CD4-positive, CD25-positive, alpha-beta regulatory T cell (primary cell): ENCODE measurements around the gene HAND2. TPM values are rescaled to one million over a fixed set of nuclear protein-coding genes. Genes with fewer than 3 reads are reported as not detected.
A peak's percentile ranks its signal among the peaks of the same experiment; 100 is the strongest.

ENCODE experiments used
- ATAC-seq, 2 donors: fragments of 150-1000 bp; cut with Tn5 transposase; one replicate each; pipeline ENCODE4 v1.10.0; 2021; ENCODE audit warnings: low read depth in 2 of 2, moderate number of reproducible peaks in 2 of 2, moderate library complexity in 1 of 2
- DNase-seq, 3 donors: peaks; one replicate each; pipeline versions ENCODE4 v3.0.0 to v3.0.0-alpha.2; 2012 to 2022; ENCODE audit warnings: mixed read lengths in 1 of 3
- H3K27ac ChIP-seq: one replicate; pipeline ENCODE4 v1.7.0; 2013; ENCODE audit warnings: mild to moderate bottlenecking, low read length; ENCODE audit not compliant: insufficient read depth, poor library complexity, severe bottlenecking
- H3K27me3 ChIP-seq: one replicate; pipeline ENCODE4 v1.7.0; 2013; ENCODE audit warnings: low read length; ENCODE audit not compliant: control insufficient read depth, insufficient read depth
- H3K36me3 ChIP-seq: one replicate; pipeline ENCODE4 v1.7.0; 2013; ENCODE audit warnings: mild to moderate bottlenecking, low read length, moderate library complexity; ENCODE audit not compliant: control insufficient read depth, insufficient read depth
- H3K4me1 ChIP-seq: 2 replicates; pipeline ENCODE4 v1.7.0; 2013; ENCODE audit warnings: mild to moderate bottlenecking, low read length; ENCODE audit not compliant: insufficient read depth, control insufficient read depth, poor library complexity, severe bottlenecking
- H3K4me3 ChIP-seq: one replicate; pipeline ENCODE4 v1.7.0; 2013; ENCODE audit warnings: low read depth, mild to moderate bottlenecking, low read length, moderate library complexity
- H3K9me3 ChIP-seq, 2 experiments: 1 replicate in 1 of 2; 2 replicates in 1 of 2; pipeline ENCODE4 v1.7.0; 2013; ENCODE audit warnings: low read length in 2 of 2, mild to moderate bottlenecking in 1 of 2, moderate library complexity in 1 of 2; ENCODE audit not compliant: control insufficient read depth in 2 of 2
- H3K27ac Mint-ChIP-seq, 3 donors: one replicate each; pipeline ENCODE4 v1.8.0; 2020 to 2022; ENCODE audit warnings: mild to moderate bottlenecking in 3 of 3, mixed read lengths in 3 of 3, moderate library complexity in 2 of 3
- H3K27me3 Mint-ChIP-seq: one replicate; pipeline ENCODE4 v1.8.0; 2022; ENCODE audit warnings: mild to moderate bottlenecking, mixed read lengths
- H3K36me3 Mint-ChIP-seq: one replicate; pipeline ENCODE4 v1.8.0; 2020; ENCODE audit warnings: mixed read lengths
- H3K4me1 Mint-ChIP-seq, 4 donors: one replicate each; pipeline ENCODE4 v1.8.0; 2020 to 2022; ENCODE audit warnings: mixed read lengths in 4 of 4, mild to moderate bottlenecking in 1 of 4
- H3K4me3 Mint-ChIP-seq, 4 donors: one replicate each; pipeline ENCODE4 v1.8.0; 2020 to 2022; ENCODE audit warnings: mild to moderate bottlenecking in 4 of 4, mixed read lengths in 4 of 4, moderate library complexity in 3 of 4
- H3K9me3 Mint-ChIP-seq, 7 donors: one replicate each; pipeline ENCODE4 v1.8.0; 2020 to 2022; ENCODE audit warnings: mixed read lengths in 7 of 7, mild to moderate bottlenecking in 3 of 7, moderate library complexity in 2 of 7
- polyA plus RNA-seq, 4 donors: library from polyadenylated mRNA; unstranded; fragments of 300-500 nt; fragmentation: Illumina TruSeq; gene quantifications; one replicate each; pipeline ENCODE4 v1.2.3, GENCODE V29; 2021
- total RNA-seq: library from RNA; stranded (reverse); gene quantifications from one replicate; pipeline ENCODE4 v1.2.3, GENCODE V29; 2022

Gene HAND2
- total and polyA plus RNA-seq, 5 donors from 2014 or later: not detected

DNA sequence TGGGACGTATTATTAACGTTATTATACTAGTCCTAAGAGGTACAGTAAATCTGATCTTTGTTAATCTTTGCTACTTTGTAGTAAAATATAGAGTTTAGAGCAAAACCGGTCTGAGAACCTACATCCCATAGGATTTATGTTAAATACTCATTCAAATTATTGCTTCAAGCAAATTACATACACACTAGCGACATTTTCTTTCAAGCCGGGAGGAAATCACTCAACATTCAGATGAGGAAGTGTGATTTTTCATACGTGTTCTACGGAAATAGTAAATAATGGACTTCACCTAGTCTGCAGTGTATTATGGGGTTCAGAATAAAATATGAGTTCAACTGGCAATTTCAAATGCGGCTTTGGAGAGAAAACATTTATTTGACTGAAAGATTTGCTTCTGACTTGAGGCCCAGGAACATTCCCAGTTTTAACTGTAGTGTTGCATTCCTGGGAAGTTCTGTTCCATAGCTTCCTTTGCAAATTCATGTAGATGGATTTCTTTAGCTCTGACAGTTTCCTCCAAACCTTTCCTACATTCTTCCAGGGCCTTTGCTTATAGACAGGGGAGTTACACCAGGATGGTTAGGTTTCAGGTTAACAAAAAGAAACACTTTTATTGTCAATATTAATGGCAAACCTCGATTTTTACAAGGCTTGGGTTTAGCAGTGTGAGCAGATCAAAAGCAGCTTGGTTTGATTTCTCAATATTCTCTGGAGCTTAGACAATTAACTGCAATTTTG lies 5.3 kb upstream of the HAND2 start:
- Histone ChIP-seq H3K4me1 (peaks cover 18% of the 10 kb centered on the region), H3K9me3 (no peaks in the 10 kb centered on the region), H3K27me3 (peaks cover 77% of the 10 kb centered on the region), H3K36me3 (no peaks in the 10 kb centered on the region), H3K4me3 (no peak overlapping the region), H3K27ac (no peak overlapping the region)
- no peak for ATAC-seq
- H3K36me3 Mint-ChIP-seq: no peaks in the 10 kb centered on the region
- H3K27me3 Mint-ChIP-seq: peaks cover 96% of the 10 kb centered on the region
- H3K9me3 Mint-ChIP-seq: peaks cover 0 to 14% (median 4%) of the 10 kb centered on the region in 7 donors
- H3K4me1 Mint-ChIP-seq: peaks cover 0 to 27% (median 6%) of the 10 kb centered on the region in 4 donors
- DNase-seq: no peak
- no peak overlapping the region for H3K27ac Mint-ChIP-seq
- H3K4me3 Mint-ChIP-seq: no peak overlapping the region

DNA sequence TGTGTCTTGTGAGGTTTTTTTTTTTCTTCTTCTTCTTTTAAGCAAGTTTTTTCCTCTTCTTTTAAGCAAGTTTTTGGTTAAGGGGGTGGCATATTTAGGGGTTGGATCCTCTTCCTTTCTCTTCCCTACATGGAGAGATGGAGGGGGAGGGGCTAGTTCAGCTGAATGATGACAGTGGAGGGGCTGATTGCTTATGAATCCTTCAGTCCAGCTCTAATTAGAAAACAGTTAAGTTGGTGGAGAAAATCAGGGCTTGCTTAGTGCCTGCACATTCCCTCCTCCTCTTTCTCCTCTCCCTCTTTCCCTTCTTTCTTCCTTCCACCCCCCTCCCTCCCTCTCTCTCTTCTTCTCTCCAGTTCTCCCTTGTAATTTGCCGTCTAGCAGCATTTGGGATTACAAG lies 4.4 kb upstream of the HAND2 start:
- ATAC-seq (no peak), DNase-seq (no peak)
- Mint-ChIP-seq H3K9me3 (peaks cover 0 to 14% (median 4%) of the 10 kb centered on the region in 7 donors), H3K4me1 (peaks cover 0 to 32% (median 8%) of the 10 kb centered on the region in 4 donors), H3K4me3 (no peak overlapping the region), H3K27me3 (peaks cover 96% of the 10 kb centered on the region), H3K27ac (peak overlapping the region in 1 of 3 donors; percentile 15), H3K36me3 (no peaks in the 10 kb centered on the region)
- no peaks in the 10 kb centered on the region for H3K9me3 ChIP-seq
- H3K36me3 ChIP-seq: no peaks in the 10 kb centered on the region
- H3K4me3 ChIP-seq: no peak overlapping the region
- no peak overlapping the region for H3K27ac ChIP-seq
- H3K27me3 ChIP-seq: peaks cover 68% of the 10 kb centered on the region
- peaks cover 26% of the 10 kb centered on the region for H3K4me1 ChIP-seq

DNA sequence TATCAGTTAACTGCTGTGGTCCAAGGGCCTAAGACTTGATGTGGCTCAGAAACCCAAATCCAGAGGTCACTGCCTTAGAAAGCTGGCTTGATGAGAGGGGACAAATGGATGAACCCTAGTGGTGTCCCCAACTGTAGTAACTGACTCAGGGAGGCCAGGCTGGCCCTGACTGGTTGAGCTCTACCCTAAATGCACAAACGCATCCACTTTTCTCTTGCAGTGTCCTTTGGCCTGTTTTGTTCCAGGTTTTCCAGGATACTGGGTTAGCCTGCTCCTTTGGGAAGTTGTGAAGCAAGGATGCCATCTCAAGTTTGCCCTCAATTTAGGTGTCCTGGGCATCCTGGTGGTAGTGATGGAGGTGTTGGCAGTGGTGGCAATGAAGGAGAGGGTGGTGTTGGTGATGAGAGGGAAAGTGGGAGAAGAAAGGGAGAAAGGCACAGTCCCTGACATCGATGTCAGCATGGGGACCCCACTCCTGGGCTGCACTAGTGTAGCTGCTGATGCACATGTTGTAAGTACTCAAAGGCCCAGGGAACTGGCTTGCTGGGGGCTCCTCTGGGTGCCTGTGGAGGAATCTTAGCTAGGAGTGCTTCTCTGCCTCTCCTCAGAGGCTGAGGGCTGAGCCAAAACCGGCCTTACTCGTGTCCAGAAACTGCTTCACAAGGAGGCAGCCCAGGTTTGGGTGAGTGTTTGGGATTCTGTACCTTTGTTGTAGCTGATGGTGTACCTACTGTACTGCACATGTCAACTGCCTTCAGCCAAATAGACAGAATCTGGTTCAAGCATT lies 2.9 kb upstream of the HAND2 start:
- Mint-ChIP-seq H3K27ac (no peak overlapping the region), H3K27me3 (peaks cover 94% of the 10 kb centered on the region), H3K9me3 (peaks cover 0 to 18% (median 4%) of the 10 kb centered on the region in 7 donors), H3K36me3 (no peaks in the 10 kb centered on the region), H3K4me1 (peaks cover 0 to 31% (median 5%) of the 10 kb centered on the region in 4 donors), H3K4me3 (no peak overlapping the region)
- no peak overlapping the region for H3K27ac ChIP-seq
- DNase-seq (no peak), ATAC-seq (no peak)
- H3K36me3 ChIP-seq: no peaks in the 10 kb centered on the region
- H3K9me3 ChIP-seq: no peaks in the 10 kb centered on the region
- H3K4me1 ChIP-seq: peaks cover 16% of the 10 kb centered on the region
- H3K27me3 ChIP-seq: peaks cover 64% of the 10 kb centered on the region
- no peak overlapping the region for H3K4me3 ChIP-seq

DNA sequence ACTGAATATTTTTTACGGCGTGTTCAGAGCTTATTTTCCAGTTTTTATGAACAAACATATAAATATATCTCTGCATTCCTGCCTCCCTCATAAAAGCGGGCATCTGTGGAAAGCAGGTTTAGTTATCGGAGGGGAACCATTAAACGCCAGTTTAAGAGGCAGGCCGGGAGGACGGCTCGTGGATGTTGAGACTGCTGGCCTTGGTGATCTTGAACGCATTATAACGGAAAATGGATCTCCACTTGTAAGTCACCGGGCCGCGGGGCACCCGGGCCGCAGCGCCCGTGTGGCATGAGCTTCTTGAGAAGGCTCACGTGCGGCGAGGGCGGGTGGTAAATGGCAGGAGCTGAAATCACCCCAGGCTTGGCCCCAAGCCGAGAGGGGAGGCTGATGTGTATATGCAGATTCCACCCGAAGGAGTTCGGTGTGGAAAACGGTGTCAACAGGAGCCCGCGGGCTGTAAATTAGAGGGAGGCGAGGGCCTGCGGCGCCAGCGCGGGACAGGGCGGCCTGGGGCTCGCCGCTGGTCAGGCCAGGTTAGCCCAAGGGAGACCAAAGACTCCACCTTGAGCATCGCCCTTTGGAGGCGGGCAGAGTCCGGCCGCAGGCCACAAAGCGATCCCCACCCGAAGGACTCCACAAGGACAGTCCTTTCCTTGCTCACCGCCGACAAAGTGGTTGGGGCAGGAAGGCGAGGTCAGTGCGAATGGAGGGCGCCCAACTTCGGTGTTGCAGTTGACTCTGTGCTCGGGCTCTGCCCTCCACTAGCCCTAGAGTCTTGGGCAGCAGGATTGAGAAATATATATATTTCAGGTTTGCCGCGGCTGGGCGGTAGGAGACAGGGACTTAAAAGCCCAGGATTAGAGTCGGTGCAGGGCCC lies 1.3 kb upstream of the HAND2 start:
- Mint-ChIP-seq H3K4me3 (peak overlapping the region in 1 of 4 donors; percentile 31), H3K9me3 (peaks cover 0 to 21% (median 4%) of the 10 kb centered on the region in 7 donors), H3K27ac (peak overlapping the region in 1 of 3 donors; percentile 53), H3K36me3 (no peaks in the 10 kb centered on the region), H3K27me3 (peaks cover 95% of the 10 kb centered on the region), H3K4me1 (peaks cover 0 to 28% (median 5%) of the 10 kb centered on the region in 4 donors)
- H3K9me3 ChIP-seq: no peaks in the 10 kb centered on the region
- no peak overlapping the region for H3K27ac ChIP-seq
- H3K27me3 ChIP-seq: peaks cover 58% of the 10 kb centered on the region
- no peak for DNase-seq
- ATAC-seq: no peak
- peaks cover 14% of the 10 kb centered on the region for H3K4me1 ChIP-seq
- no peak overlapping the region for H3K4me3 ChIP-seq
- no peaks in the 10 kb centered on the region for H3K36me3 ChIP-seq

DNA sequence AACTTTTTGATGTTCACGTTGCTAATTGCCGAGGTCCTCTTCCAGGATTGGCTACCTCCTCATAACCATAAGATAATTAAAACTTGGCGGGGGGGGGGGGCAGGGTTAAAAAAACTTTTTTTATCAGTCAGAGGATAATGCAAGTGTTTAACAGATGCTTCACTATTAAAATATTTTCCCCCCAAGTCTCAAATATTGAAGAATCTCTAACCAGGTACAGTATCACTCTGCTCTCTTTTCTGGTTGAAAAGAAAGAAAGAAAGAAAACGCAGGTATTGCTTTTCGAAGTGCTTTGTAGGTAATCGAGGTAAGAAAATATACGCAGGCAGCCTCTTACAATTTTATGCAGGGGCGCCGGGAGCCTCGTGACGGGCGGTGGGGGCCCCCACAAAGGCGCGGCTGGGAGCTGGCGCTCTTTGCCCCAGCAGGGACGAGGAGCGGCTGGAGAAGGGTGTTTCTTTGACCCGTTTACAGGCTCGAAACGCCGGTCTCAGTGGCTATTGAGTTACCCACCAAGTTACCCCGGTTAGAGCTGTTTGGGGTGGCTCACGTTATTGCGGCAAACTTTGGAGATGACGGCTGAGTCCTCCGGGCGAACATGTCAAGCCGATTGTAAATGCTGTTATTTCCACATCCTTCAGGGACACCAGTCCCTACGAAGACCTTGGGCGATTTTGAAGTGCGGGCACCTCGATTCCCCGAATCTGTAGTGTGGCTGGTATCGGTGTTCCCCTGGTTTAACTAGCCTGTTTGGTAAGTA lies 477 bp upstream of the HAND2 start:
- H3K36me3 Mint-ChIP-seq: no peaks in the 10 kb centered on the region
- peaks cover 0 to 22% (median 3%) of the 10 kb centered on the region in 7 donors for H3K9me3 Mint-ChIP-seq
- peak overlapping the region in 2 of 4 donors; percentile 46 to 67 for H3K4me3 Mint-ChIP-seq
- H3K27me3 Mint-ChIP-seq: peaks cover 95% of the 10 kb centered on the region
- Histone ChIP-seq H3K9me3 (no peaks in the 10 kb centered on the region), H3K27ac (no peak overlapping the region), H3K36me3 (no peaks in the 10 kb centered on the region), H3K4me1 (peaks cover 14% of the 10 kb centered on the region), H3K27me3 (peaks cover 54% of the 10 kb centered on the region), H3K4me3 (no peak overlapping the region)
- ATAC-seq (no peak), DNase-seq (no peak)
- no peak overlapping the region for H3K27ac Mint-ChIP-seq
- H3K4me1 Mint-ChIP-seq: peaks cover 0 to 30% (median 8%) of the 10 kb centered on the region in 4 donors

DNA sequence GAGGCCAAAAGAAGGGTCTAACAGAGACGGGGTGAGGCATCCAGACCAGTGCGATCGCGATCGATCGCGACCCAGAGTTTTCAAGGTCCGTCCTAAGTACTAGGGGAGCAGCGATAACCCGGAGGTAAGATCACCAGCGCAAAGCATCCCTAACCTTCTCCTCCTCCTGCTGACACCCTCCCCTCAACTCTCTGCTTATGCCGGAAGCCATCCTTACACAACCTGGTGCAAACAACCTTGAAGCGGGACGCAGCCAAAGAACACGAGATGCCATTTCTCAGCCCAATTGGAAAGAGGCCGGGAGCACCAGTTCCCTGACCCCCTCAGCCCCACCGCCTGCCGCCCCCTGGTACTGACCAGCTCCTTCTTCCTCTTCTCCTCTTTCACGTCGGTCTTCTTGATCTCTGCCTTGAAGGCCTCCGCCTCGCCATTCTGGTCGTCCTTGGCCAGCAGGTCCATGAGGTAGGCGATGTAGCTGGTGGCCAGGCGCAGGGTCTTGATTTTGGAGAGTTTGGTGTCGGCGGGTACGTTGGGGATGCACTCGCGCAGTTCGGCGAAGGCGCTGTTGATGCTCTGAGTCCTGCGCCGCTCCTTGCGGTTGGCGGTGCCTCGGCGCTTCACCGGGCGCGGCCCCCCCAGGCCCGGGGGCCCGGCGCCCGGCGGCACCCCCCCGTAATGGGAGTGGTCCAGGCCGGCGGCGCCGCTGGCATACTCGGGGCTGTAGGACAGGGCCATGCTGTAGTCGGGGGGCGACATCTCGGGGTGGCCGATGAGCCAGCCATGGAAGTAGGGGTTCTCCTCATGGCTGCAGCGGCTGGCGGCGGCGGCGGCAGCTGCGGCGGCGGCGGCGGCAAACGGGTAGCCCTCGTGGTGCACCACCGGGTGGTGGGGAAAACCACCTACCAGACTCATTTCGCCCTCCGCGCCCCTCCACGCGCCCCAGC lies 1.4 kb downstream of the HAND2 start:
- H3K4me1 ChIP-seq: peaks cover 14% of the 10 kb centered on the region
- H3K27me3 Mint-ChIP-seq: peaks cover 95% of the 10 kb centered on the region
- H3K27me3 ChIP-seq: peaks cover 37% of the 10 kb centered on the region
- H3K4me3 Mint-ChIP-seq: peak overlapping the region; percentile 2 to 70 (median 28)
- H3K9me3 ChIP-seq: no peaks in the 10 kb centered on the region
- no peak overlapping the region for H3K27ac ChIP-seq
- H3K36me3 Mint-ChIP-seq: no peaks in the 10 kb centered on the region
- peaks cover 0 to 30% (median 8%) of the 10 kb centered on the region in 4 donors for H3K4me1 Mint-ChIP-seq
- no peak overlapping the region for H3K27ac Mint-ChIP-seq
- H3K9me3 Mint-ChIP-seq: peaks cover 0 to 26% (median 3%) of the 10 kb centered on the region in 7 donors
- no peaks in the 10 kb centered on the region for H3K36me3 ChIP-seq
- ATAC-seq (no peak), DNase-seq (no peak)
- H3K4me3 ChIP-seq: no peak overlapping the region
